GM12892 (cell line): ENCODE data around the gene SETD4.

Experiments used
- POLR2A ChIP-seq: IDR thresholded peaks from 2 replicates; pipeline ENCODE4 v1.6.1; 2011; ENCODE audit warnings: low read depth, low read length, control low read depth
- POLR2AphosphoS5 ChIP-seq: IDR thresholded peaks from 2 replicates; pipeline ENCODE4 v1.6.1; 2011; ENCODE audit warnings: low read depth, low read length, control low read depth
- TAF1 ChIP-seq: IDR thresholded peaks from 2 replicates; pipeline ENCODE4 v1.6.1; 2011; ENCODE audit warnings: low read depth, mild to moderate bottlenecking, control low read depth, low read length, borderline replicate concordance

DNA sequence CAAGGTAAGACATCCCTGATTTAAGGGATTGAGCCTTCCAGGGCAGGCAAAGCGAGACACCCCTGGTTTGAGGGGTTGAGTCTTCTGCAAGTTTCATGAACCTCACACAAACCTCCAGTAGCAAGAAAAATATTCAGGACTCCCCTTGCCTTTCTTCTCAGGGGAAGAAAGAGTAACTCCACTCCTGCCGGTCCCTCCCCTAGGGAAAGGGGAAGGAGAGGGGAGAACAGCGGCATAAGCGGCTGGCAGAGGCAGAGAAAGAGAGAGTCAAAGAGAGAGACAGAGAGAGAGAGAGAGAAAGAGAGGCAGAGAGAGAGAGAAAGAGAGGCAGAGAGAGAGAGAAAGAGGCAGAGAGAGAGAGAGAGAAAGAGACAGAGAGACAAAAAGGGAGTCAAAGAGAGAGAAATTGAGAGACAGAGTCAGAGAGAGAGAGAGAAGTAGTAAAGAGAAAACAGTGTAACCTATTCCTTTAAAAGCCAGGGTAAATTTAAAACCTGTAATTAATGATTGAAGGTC is 45.1 kb upstream of the SETD4 start:
- no peak for TF ChIP-seq POLR2A
- TF ChIP-seq POLR2AphosphoS5 = no peak
- TF ChIP-seq TAF1 = no peak
